Measurements from ENCODE around the gene RREB1.

DNA sequence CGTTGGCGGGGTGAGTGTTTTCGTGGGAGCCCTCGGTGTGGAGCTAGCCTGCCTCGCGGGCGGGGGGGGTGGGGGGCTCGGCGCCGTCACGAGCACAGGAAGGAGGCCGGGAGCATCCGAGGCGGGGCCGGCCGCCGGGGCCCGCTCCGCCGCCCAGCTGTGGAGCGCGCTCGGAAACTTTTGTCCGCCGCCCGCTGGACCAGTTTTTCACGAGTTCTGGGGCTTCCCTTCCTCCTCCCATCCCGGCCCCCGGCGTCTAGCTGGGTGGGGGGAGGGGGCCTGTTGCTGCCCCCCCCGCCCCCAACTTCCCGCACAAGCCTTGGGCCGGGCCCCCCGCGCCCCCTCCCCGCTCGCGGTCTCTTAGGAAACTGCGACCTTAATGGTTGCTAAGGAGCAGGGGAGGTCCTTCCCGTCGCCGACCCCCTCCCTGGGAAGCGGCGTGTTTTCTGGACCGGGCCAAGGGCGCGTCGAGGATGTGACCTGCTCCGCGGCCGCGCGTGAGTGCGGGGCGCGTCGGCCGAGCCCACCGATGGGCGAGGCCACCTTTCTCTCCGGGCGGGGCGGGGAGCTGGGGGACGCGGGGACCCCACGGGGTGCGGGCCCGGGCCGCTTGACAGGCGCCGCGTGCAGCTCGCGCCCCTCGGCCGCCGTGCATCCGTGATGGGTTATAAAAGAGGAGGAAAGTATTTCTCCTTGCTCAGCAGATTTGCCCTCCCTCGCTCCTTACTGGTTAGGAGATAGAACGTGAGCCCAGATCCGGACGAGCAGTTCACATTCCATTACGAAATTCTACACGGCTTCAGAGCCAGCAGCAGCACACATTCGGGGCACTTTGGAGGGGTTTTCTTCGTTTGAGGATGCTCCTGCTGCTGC is 1.4 kb downstream of the RREB1 start:
- TF ChIP-seq, protein P1, sequence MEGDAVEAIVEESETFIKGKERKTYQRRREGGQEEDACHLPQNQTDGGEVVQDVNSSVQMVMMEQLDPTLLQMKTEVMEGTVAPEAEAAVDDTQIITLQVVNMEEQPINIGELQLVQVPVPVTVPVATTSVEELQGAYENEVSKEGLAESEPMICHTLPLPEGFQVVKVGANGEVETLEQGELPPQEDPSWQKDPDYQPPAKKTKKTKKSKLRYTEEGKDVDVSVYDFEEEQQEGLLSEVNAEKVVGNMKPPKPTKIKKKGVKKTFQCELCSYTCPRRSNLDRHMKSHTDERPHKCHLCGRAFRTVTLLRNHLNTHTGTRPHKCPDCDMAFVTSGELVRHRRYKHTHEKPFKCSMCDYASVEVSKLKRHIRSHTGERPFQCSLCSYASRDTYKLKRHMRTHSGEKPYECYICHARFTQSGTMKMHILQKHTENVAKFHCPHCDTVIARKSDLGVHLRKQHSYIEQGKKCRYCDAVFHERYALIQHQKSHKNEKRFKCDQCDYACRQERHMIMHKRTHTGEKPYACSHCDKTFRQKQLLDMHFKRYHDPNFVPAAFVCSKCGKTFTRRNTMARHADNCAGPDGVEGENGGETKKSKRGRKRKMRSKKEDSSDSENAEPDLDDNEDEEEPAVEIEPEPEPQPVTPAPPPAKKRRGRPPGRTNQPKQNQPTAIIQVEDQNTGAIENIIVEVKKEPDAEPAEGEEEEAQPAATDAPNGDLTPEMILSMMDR (conservative IDR thresholded peaks at IDR 0.05 in 1 of 2, IDR thresholded peaks at IDR 0.05 in 1 of 2; ENCODE audit: extremely low read depth in 1 of 2, insufficient read depth in 1 of 2, low read depth in 1 of 2, low read length in 2 of 2), result no peak
- no peak for TF ChIP-seq EZH2 (IDR thresholded peaks at IDR 0.05; ENCODE audit: borderline replicate concordance, low read length)
